ENCODE results near the gene PAM.

GRCh38 chr5:102762562-102763227, 7.6 kb downstream of the PAM start:
- TF ChIP-seq CTCF (IDR thresholded peaks at IDR 0.05) (no peak), POLR2A (IDR thresholded peaks at IDR 0.05) (no peak)

Data from testis (tissue), 2 donors.